Gastrocnemius medialis (tissue), 4 donors: ENCODE measurements around the gene TEK.

ENCODE experiments used
- POLR2A ChIP-seq, 2 donors: fragments of 450-650 bp; IDR thresholded peaks; one replicate each; pipeline ENCODE4 v1.6.1; 2017; ENCODE audit warnings: antibody characterized with exemption in 2 of 2, mild to moderate bottlenecking in 2 of 2, moderate library complexity in 2 of 2
- TF ChIP-seq, protein P1 (sequence below), 5 experiments: fragments of 450-650 bp in 3 of 5; fragments of 200-600 bp in 2 of 5; sonication (generic) in 2 of 5; IDR thresholded peaks in 4 of 5; conservative IDR thresholded peaks in 1 of 5; 1 replicate in 4 of 5; 2 replicates in 1 of 5; pipeline ENCODE4 v1.5.1; 2016 to 2019; ENCODE audit warnings: antibody characterized with exemption in 5 of 5, mild to moderate bottlenecking in 3 of 5, moderate library complexity in 3 of 5

DNA sequence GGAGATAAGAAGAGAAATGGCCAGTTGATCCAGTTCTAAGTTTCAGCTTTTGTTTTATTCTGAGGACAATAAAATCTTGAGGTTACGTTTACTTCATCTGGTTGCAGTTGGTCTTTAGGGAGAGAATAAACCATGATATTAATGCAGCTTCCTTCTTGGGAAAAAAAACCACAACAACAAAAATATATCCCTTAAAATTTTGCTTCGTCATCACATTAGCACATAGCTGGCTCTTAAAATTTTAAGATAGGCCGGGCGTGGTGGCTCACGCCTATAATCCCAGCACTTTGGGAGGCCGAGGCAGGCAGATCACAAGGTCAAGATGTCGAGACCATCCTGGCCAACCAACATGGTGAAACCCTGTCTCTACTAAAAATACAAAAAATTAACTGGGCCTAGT is 101.6 kb downstream of the TEK start:
- TF ChIP-seq, protein P1, sequence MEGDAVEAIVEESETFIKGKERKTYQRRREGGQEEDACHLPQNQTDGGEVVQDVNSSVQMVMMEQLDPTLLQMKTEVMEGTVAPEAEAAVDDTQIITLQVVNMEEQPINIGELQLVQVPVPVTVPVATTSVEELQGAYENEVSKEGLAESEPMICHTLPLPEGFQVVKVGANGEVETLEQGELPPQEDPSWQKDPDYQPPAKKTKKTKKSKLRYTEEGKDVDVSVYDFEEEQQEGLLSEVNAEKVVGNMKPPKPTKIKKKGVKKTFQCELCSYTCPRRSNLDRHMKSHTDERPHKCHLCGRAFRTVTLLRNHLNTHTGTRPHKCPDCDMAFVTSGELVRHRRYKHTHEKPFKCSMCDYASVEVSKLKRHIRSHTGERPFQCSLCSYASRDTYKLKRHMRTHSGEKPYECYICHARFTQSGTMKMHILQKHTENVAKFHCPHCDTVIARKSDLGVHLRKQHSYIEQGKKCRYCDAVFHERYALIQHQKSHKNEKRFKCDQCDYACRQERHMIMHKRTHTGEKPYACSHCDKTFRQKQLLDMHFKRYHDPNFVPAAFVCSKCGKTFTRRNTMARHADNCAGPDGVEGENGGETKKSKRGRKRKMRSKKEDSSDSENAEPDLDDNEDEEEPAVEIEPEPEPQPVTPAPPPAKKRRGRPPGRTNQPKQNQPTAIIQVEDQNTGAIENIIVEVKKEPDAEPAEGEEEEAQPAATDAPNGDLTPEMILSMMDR (IDR thresholded peaks at IDR 0.05 in 4 of 5, conservative IDR thresholded peaks at IDR 0.05 in 1 of 5) = no peak
- no peak for TF ChIP-seq POLR2A (IDR thresholded peaks at IDR 0.05)
